22Rv1 (cell line): Measurements from ENCODE around the gene MTG2.

Experiments
- CTCF ChIP-seq: fragments of 450-650 bp; IDR thresholded peaks from 2 replicates; pipeline ENCODE4 v1.5.1; 2017; ENCODE audit warnings: mild to moderate bottlenecking
- ZFX ChIP-seq: fragments of 450-650 bp; IDR thresholded peaks from 2 replicates; pipeline ENCODE4 v1.6.1; 2017; ENCODE audit warnings: antibody characterized with exemption, borderline replicate concordance

DNA sequence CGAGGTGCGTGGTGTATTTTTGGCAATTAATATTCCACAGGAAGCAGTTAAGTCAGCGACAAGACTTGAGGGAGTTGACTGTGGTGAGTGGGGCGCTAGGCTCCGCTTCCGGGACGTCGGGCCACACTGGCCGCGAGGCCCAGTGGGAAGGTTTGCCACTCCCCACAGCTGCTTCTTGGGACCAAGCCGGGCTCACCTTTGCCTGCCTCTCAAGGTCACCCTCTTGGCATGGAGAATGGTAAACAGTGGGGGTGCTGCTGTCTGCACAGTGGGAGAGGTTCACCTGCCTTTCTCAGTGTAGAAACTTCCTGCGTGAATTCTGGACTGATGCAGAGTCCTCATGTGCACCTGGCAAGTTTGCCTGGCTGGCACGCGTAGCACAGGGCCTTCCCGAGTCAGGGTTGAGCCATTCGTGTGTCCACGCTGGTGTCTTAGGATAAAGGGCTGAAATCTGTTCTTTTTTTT, 61.8 kb downstream of the MTG2 start:
- no peak for TF ChIP-seq CTCF
- no peak for TF ChIP-seq ZFX
